ENCODE results near the gene ZFTA. TPM values are rescaled to one million over a fixed set of nuclear protein-coding genes. Genes with fewer than 3 reads are reported as not detected.

Gene ZFTA
- polyA plus RNA-seq, 3 donors, result 1.2 TPM; not detected in 2

DNA sequence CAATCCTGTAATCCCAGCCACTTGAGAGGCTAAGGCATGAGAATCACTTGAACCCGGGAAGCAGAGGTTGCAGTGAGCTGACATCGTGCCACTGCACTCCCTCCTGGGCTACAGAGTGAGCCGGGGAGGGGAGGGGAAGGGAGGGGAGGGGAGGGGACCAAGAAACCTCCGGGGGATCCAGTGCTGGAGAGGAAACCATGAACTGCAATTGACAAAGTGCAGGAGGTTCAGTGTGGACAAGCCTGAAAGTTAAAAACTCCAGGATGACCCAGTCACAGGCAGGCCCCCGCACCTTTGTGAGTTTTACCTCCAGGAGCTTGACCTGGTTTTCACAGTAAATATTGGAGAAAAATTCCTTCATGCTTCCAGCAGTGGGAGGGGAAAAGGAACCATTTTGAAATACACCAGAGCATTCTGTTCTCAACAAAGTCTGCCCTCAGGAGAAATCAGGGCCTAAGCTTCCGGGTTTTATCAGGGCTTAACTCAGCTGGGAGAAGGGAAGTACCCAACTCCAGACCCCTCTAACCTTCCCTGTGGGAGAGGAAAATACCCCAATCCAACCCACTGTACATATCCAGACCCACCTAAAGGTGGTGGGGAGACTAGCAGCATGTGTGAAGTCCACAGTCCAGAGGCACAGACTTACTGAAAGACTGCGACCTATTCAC, 15.5 kb upstream of the ZFTA start:
- no peaks in the 10 kb centered on the region for H3K9me3 Mint-ChIP-seq
- Histone ChIP-seq H3K79me2 (ENCODE audit: insufficient read depth, low read length) (no peaks in the 10 kb centered on the region), H3K27me3 (ENCODE audit: control insufficient read depth in 2 of 2, insufficient read depth in 2 of 2, low read length in 2 of 2) (no peaks in the 10 kb centered on the region), H3K9ac (ENCODE audit: insufficient read depth, low read length, poor library complexity, severe bottlenecking) (no peak overlapping the region), H4K20me1 (ENCODE audit: insufficient read depth, low read length) (no peaks in the 10 kb centered on the region), H3K36me3 (replicated peaks in 1 of 2; ENCODE audit: control insufficient read depth in 1 of 2, insufficient read depth in 2 of 2, low read length in 2 of 2) (no peaks in the 10 kb centered on the region), H2AFZ (ENCODE audit: insufficient read depth, low read depth, low read length, poor library complexity, severe bottlenecking) (no peak overlapping the region), H3K27ac (ENCODE audit: low read depth in 1 of 2, low read length in 2 of 2) (no peak overlapping the region), H3K9me3 (replicated peaks in 1 of 2; ENCODE audit: control insufficient read depth in 1 of 2, insufficient read depth in 1 of 2, low read length in 2 of 2) (no peaks in the 10 kb centered on the region), H3K4me2 (replicated peaks; ENCODE audit: extremely low read depth, low read length, poor library complexity, severe bottlenecking) (no peak overlapping the region), H3K4me3 (replicated peaks in 1 of 3; ENCODE audit: low read depth in 2 of 3, low read length in 3 of 3) (no peak overlapping the region), H3K4me1 (ENCODE audit: control insufficient read depth in 1 of 2, insufficient read depth in 2 of 2, low read length in 2 of 2) (no peaks in the 10 kb centered on the region)
- H3K27me3 Mint-ChIP-seq (ENCODE audit: low read depth in 3 of 3), result peaks cover 2 to 7% (median 2%) of the 10 kb centered on the region in 3 donors
- no peak for DNase-seq
- no peaks in the 10 kb centered on the region for H3K4me1 Mint-ChIP-seq
- no peaks in the 10 kb centered on the region for H3K36me3 Mint-ChIP-seq
- H3K27ac Mint-ChIP-seq, result no peak overlapping the region
- TF ChIP-seq, protein P1, sequence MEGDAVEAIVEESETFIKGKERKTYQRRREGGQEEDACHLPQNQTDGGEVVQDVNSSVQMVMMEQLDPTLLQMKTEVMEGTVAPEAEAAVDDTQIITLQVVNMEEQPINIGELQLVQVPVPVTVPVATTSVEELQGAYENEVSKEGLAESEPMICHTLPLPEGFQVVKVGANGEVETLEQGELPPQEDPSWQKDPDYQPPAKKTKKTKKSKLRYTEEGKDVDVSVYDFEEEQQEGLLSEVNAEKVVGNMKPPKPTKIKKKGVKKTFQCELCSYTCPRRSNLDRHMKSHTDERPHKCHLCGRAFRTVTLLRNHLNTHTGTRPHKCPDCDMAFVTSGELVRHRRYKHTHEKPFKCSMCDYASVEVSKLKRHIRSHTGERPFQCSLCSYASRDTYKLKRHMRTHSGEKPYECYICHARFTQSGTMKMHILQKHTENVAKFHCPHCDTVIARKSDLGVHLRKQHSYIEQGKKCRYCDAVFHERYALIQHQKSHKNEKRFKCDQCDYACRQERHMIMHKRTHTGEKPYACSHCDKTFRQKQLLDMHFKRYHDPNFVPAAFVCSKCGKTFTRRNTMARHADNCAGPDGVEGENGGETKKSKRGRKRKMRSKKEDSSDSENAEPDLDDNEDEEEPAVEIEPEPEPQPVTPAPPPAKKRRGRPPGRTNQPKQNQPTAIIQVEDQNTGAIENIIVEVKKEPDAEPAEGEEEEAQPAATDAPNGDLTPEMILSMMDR (IDR thresholded peaks at IDR 0.05), result no peak
- 89% methylated on average over 1 of the region's 7 CpGs for WGBS (ENCODE audit: insufficient coverage)
- H3K4me3 Mint-ChIP-seq, result no peak overlapping the region
- intact Hi-C loops (cut with micrococcal nuclease), result no loop called here

DNA sequence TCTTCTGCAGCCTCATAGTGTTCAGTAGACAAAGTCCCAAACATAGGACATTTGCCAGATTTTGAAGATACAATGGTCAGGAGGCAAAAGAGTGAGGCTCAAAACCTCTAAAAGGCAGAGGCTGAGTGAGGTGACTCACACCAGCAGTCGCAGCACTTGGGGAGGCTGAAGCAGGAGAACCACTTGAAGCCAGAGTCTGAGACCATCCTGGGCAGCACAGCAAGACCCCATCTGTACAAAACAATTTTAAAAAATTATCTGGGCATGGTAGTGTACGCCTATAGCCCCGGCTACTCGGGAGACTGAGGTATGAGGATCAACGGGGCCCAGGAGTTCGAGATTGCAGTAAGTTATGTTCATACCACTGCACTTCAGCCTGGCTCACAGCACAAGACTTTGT, 14.2 kb upstream of the ZFTA start:
- WGBS (ENCODE audit: insufficient coverage), result 100% methylated on average over 1 of the region's 6 CpGs
- Mint-ChIP-seq H3K4me3 (no peak overlapping the region), H3K4me1 (no peaks in the 10 kb centered on the region), H3K36me3 (no peaks in the 10 kb centered on the region), H3K27ac (no peak overlapping the region), H3K27me3 (ENCODE audit: low read depth in 3 of 3) (peaks cover 2 to 7% (median 5%) of the 10 kb centered on the region in 3 donors), H3K9me3 (no peaks in the 10 kb centered on the region)
- H3K4me1 ChIP-seq (ENCODE audit: control insufficient read depth in 1 of 2, insufficient read depth in 2 of 2, low read length in 2 of 2), result no peaks in the 10 kb centered on the region
- intact Hi-C loops (cut with micrococcal nuclease), result no loop called here
- no peaks in the 10 kb centered on the region for H4K20me1 ChIP-seq (ENCODE audit: insufficient read depth, low read length)
- TF ChIP-seq, protein P1 (IDR thresholded peaks at IDR 0.05), result no peak
- DNase-seq, result no peak
- no peaks in the 10 kb centered on the region for H3K36me3 ChIP-seq (replicated peaks in 1 of 2; ENCODE audit: control insufficient read depth in 1 of 2, insufficient read depth in 2 of 2, low read length in 2 of 2)
- no peaks in the 10 kb centered on the region for H3K9me3 ChIP-seq (replicated peaks in 1 of 2; ENCODE audit: control insufficient read depth in 1 of 2, insufficient read depth in 1 of 2, low read length in 2 of 2)
- H3K4me3 ChIP-seq (replicated peaks in 1 of 3; ENCODE audit: low read depth in 2 of 3, low read length in 3 of 3), result no peak overlapping the region
- no peak overlapping the region for H3K4me2 ChIP-seq (replicated peaks; ENCODE audit: extremely low read depth, low read length, poor library complexity, severe bottlenecking)
- no peaks in the 10 kb centered on the region for H3K27me3 ChIP-seq (ENCODE audit: control insufficient read depth in 2 of 2, insufficient read depth in 2 of 2, low read length in 2 of 2)
- no peak overlapping the region for H3K27ac ChIP-seq (ENCODE audit: low read depth in 1 of 2, low read length in 2 of 2)
- no peak overlapping the region for H3K9ac ChIP-seq (ENCODE audit: insufficient read depth, low read length, poor library complexity, severe bottlenecking)
- no peaks in the 10 kb centered on the region for H3K79me2 ChIP-seq (ENCODE audit: insufficient read depth, low read length)
- H2AFZ ChIP-seq (ENCODE audit: insufficient read depth, low read depth, low read length, poor library complexity, severe bottlenecking), result no peak overlapping the region

All from CD14-positive monocyte (primary cell).